Omental fat pad (tissue), 4 donors: ENCODE data around the gene MYO1B. TPM values are rescaled to one million over a fixed set of nuclear protein-coding genes. Genes with fewer than 3 reads are reported as not detected.

Experiments
- ATAC-seq: fragments of 150-250 bp; one replicate; pipeline ENCODE4 v1.9.1; 2016; ENCODE audit warnings: mild to moderate bottlenecking, moderate library complexity; ENCODE audit not compliant: low FRiP score
- DNase-seq: peaks from one replicate; pipeline ENCODE4 v3.0.0-alpha.2; 2019; ENCODE audit warnings: low spot score
- total RNA-seq, 4 donors: library from RNA; depleted of rRNA; stranded (reverse); fragments of >200 nt; gene quantifications; one replicate each; pipeline ENCODE4 v1.1.0, GENCODE V29; 2016
- TF ChIP-seq, protein P1 (sequence below), 3 donors: fragments of 450-650 bp; IDR thresholded peaks; one replicate each; pipeline ENCODE4 v1.5.1; 2016 to 2017; ENCODE audit warnings: antibody characterized with exemption in 3 of 3, mild to moderate bottlenecking in 3 of 3, moderate library complexity in 2 of 3

Gene MYO1B
- total RNA-seq, 4 donors from 2014 or later, result 37.7 to 118 (median 59.8) TPM

- ATAC-seq (no peak), DNase-seq (no peak)
- TF ChIP-seq, protein P1, sequence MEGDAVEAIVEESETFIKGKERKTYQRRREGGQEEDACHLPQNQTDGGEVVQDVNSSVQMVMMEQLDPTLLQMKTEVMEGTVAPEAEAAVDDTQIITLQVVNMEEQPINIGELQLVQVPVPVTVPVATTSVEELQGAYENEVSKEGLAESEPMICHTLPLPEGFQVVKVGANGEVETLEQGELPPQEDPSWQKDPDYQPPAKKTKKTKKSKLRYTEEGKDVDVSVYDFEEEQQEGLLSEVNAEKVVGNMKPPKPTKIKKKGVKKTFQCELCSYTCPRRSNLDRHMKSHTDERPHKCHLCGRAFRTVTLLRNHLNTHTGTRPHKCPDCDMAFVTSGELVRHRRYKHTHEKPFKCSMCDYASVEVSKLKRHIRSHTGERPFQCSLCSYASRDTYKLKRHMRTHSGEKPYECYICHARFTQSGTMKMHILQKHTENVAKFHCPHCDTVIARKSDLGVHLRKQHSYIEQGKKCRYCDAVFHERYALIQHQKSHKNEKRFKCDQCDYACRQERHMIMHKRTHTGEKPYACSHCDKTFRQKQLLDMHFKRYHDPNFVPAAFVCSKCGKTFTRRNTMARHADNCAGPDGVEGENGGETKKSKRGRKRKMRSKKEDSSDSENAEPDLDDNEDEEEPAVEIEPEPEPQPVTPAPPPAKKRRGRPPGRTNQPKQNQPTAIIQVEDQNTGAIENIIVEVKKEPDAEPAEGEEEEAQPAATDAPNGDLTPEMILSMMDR (IDR thresholded peaks at IDR 0.05), result no peak
Measured at GRCh38 chr2:191246820-191247380, 1.7 kb downstream of the MYO1B start.

- no peak for DNase-seq
- ATAC-seq, result peak; percentile 68
Measured at GRCh38 chr2:191247381-191248057, 2.3 kb downstream of the MYO1B start.

GRCh38 chr2:191249156-191249813 lies 4.1 kb downstream of the MYO1B start:
- TF ChIP-seq, protein P1 (IDR thresholded peaks at IDR 0.05), result no peak
- DNase-seq (no peak), ATAC-seq (no peak)

More at GRCh38 chr2:191247381-191248057, 2.3 kb downstream of the MYO1B start:
- TF ChIP-seq, protein P1 (IDR thresholded peaks at IDR 0.05), result no peak

- ATAC-seq (no peak), DNase-seq (no peak)
- TF ChIP-seq, protein P1 (IDR thresholded peaks at IDR 0.05), result no peak
Measured at GRCh38 chr2:191250400-191250799, 5.2 kb downstream of the MYO1B start.

DNA sequence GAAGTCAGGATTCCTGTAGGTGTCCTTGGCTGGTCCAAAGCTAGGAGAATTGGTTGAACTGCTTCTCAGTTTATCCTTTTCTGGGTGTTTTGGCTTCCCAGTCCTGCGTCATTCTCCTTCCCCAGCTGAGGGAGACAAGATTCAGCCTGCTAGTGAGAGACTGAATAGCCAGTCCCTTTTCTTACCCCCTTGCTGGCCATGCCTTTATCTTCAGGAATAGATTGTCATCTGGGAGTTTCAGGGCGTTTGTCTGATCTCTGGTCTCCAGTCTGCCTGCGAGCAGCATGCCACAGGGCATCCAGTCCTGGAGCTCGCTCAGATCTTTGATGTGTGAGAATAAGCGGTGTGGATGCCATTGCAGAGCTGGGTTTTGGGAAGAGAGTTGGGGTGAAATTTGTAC lies 5.8 kb downstream of the MYO1B start:
- ATAC-seq (no peak), DNase-seq (no peak)
- TF ChIP-seq, protein P1 (IDR thresholded peaks at IDR 0.05), result no peak

DNA sequence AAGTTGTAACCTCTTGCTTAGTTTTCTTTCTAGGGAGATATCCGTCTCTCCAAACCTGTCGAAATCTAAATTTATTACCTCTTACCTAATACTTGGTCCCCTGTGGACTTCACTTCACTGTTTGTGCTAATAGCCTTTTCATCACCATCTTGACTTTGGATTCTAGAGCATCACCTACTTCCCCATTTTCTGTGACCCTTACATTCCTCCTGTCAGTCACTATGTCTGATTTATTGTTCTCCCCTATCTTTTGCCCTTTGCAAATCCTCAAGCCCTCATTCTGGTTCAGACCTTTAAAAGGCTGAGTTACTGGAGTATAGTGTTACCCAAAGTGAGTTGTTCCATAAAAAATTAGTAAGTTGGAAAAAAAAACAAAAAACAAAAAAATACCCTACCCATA lies 7.5 kb downstream of the MYO1B start:
- DNase-seq (no peak), ATAC-seq (no peak)
- TF ChIP-seq, protein P1 (IDR thresholded peaks at IDR 0.05), result no peak
